Measurements from ENCODE around the gene NAALADL2. TPM values are rescaled to one million over a fixed set of nuclear protein-coding genes. Genes with fewer than 3 reads are reported as not detected.

The NAALADL2 gene
- total RNA-seq, 4 donors from 2014 or later, result 10.3 to 16.7 (median 10.9) TPM

DNA sequence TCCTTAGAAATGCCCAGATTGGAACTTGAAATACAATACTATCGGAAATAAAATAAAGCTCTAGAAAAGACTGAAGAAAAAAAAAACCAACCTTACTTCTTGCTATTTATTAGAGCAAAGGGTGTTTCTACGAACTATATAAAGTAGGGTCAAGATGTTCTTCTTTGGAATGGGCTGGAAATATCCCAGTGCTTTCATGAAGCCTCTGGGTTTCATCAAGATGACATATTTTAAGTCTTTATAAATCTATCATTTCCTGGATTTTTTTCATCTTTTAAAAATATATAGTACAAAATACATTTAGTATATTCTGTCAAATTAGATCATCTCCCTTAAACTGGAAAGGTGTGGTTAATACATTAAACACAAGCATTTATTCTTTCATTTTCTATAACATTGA lies 978.8 kb downstream of the NAALADL2 start:
- Histone ChIP-seq H3K36me3 (no peaks in the 10 kb centered on the region), H3K4me3 (no peak overlapping the region), H3K9me3 (no peaks in the 10 kb centered on the region), H3K4me1 (no peaks in the 10 kb centered on the region), H3K27ac (no peak overlapping the region), H3K27me3 (no peaks in the 10 kb centered on the region)
- TF ChIP-seq, protein P1, sequence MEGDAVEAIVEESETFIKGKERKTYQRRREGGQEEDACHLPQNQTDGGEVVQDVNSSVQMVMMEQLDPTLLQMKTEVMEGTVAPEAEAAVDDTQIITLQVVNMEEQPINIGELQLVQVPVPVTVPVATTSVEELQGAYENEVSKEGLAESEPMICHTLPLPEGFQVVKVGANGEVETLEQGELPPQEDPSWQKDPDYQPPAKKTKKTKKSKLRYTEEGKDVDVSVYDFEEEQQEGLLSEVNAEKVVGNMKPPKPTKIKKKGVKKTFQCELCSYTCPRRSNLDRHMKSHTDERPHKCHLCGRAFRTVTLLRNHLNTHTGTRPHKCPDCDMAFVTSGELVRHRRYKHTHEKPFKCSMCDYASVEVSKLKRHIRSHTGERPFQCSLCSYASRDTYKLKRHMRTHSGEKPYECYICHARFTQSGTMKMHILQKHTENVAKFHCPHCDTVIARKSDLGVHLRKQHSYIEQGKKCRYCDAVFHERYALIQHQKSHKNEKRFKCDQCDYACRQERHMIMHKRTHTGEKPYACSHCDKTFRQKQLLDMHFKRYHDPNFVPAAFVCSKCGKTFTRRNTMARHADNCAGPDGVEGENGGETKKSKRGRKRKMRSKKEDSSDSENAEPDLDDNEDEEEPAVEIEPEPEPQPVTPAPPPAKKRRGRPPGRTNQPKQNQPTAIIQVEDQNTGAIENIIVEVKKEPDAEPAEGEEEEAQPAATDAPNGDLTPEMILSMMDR (IDR thresholded peaks at IDR 0.05), result no peak
- TF ChIP-seq EP300 (IDR thresholded peaks at IDR 0.05) (no peak), POLR2A (IDR thresholded peaks at IDR 0.05) (no peak)
- 82 to 92% methylated on average over 2 of the region's 2 CpGs for WGBS, 2 donors
- DNase-seq (ENCODE audit: low spot score in 2 of 2), result no peak

DNA sequence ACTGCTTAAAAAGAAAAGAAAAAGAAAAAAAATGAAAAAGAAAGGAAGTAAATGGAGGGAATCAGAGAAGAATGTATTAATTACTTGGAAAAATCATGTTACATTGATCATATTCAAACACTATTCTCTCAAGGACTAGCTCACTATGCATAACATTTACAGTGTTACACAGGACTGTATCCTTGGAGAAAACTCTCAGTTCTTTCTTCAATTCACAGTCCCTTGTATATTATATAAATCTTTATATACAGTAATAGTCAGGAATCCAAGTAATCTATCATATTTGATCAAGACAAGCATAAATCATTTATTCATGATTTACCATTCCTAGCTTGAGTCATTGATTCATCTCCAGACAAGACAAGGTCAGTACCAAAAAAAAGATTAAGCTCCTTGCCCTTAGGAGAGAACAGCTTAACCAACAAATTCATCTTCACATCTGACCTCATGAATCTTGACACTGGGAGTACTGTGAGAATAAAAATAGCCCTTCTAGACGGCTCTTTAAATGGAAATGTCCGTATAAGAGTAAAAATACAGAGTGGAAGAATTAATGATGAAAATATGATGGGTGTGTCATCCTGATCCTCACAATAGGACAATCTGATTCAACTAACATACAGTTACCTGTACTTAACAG lies 980.4 kb downstream of the NAALADL2 start:
- Histone ChIP-seq H3K4me3 (no peak overlapping the region), H3K27ac (no peak overlapping the region), H3K27me3 (no peaks in the 10 kb centered on the region), H3K9me3 (no peaks in the 10 kb centered on the region), H3K36me3 (no peaks in the 10 kb centered on the region), H3K4me1 (no peaks in the 10 kb centered on the region)
- TF ChIP-seq, protein P1 (IDR thresholded peaks at IDR 0.05), result no peak
- no peak for TF ChIP-seq POLR2A (IDR thresholded peaks at IDR 0.05)
- no peak for TF ChIP-seq EP300 (IDR thresholded peaks at IDR 0.05)
- DNase-seq (ENCODE audit: low spot score in 2 of 2), result no peak
- WGBS, 2 donors, result 64 to 66% methylated on average over 2 of the region's 2 CpGs

DNA sequence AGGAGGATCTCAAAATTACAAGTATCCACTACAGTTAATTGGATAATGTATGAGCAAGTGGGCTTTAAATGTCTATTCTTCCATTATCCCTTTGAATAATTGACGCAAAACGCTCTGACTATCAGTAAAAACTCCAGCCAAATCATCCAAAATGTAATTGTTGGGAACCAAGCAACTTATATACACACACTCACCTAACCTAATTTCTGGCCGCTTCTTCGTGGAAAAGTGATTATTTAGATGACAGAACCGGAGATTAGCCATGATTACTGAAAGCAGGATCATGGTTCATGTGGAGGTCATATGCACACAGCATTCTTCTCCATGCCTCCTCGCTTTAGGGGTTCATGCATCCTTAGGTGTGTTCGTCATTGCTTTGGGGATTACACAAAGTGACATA lies 992.4 kb downstream of the NAALADL2 start:
- H3K36me3 ChIP-seq, result no peaks in the 10 kb centered on the region
- H3K4me1 ChIP-seq, result no peaks in the 10 kb centered on the region
- WGBS, 2 donors, result 93 to 94% methylated on average over 7 of the region's 7 CpGs
- no peak overlapping the region for H3K27ac ChIP-seq
- TF ChIP-seq POLR2A (IDR thresholded peaks at IDR 0.05) (no peak), EP300 (IDR thresholded peaks at IDR 0.05) (no peak)
- TF ChIP-seq, protein P1 (IDR thresholded peaks at IDR 0.05), result no peak
- DNase-seq (ENCODE audit: low spot score in 2 of 2), result no peak
- H3K9me3 ChIP-seq, result no peaks in the 10 kb centered on the region
- H3K4me3 ChIP-seq, result no peak overlapping the region
- no peaks in the 10 kb centered on the region for H3K27me3 ChIP-seq

DNA sequence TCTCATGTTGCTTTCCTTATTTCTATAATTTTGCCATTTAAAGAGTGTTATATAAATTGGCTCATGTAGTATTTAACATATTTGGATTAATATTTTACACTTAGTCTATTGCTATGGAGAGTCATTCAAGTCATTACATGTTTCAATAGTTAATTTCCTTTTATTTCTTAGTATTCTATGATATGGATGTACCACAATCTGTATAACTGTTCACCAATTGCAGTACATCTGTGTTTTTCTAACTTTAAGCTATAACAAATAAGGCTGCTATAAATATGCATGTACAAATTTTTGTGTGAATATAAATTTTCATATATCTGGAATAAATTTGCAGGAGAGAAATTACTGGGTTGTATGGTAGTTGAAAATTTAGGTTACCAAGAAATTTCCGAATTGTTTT lies 993.4 kb downstream of the NAALADL2 start:
- Histone ChIP-seq H3K36me3 (no peaks in the 10 kb centered on the region), H3K27me3 (no peaks in the 10 kb centered on the region), H3K4me3 (no peak overlapping the region), H3K9me3 (no peaks in the 10 kb centered on the region), H3K27ac (no peak overlapping the region), H3K4me1 (no peaks in the 10 kb centered on the region)
- WGBS, 2 donors, result 93 to 95% methylated on average over 1 of the region's 1 CpG
- no peak for TF ChIP-seq POLR2A (IDR thresholded peaks at IDR 0.05)
- TF ChIP-seq, protein P1 (IDR thresholded peaks at IDR 0.05), result no peak
- no peak for TF ChIP-seq EP300 (IDR thresholded peaks at IDR 0.05)
- DNase-seq (ENCODE audit: low spot score in 2 of 2), result no peak

DNA sequence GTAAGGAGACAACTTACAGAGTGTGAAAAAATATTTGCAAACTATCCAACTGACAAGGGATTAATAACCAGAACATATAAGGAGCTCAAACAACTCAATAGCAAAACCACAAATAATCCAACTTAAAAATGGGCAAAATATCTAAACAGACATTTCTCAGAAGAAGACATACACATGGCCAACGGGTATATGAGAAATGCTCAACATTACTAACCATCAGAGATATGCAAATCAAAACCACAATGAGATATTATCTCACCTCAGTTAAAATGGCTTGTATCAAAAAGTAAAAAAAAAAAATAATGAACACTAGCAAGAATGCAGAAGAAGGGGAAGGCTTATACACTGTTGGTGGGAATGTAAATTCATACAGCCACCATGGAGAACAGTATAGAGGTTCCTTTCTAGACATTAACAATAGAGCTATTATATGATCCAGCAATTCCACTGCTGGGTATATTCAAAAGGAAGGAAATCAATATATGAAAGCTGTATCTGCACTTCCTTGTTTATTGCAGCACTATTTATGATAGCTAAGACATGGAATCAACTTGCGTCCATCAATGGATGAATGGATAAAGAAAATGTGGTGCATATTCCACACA lies 998.6 kb downstream of the NAALADL2 start:
- TF ChIP-seq EP300 (IDR thresholded peaks at IDR 0.05) (no peak), POLR2A (IDR thresholded peaks at IDR 0.05) (no peak)
- TF ChIP-seq, protein P1 (IDR thresholded peaks at IDR 0.05), result no peak
- H3K4me3 ChIP-seq, result no peak overlapping the region
- no peaks in the 10 kb centered on the region for H3K36me3 ChIP-seq
- no peaks in the 10 kb centered on the region for H3K27me3 ChIP-seq
- 53 to 68% methylated on average over 2 of the region's 2 CpGs for WGBS, 2 donors
- H3K9me3 ChIP-seq, result no peaks in the 10 kb centered on the region
- H3K27ac ChIP-seq, result no peak overlapping the region
- H3K4me1 ChIP-seq, result no peaks in the 10 kb centered on the region
- no peak for DNase-seq (ENCODE audit: low spot score in 2 of 2)
